Chondrocyte (in vitro differentiated cells): Measurements from ENCODE around the gene UGT2B11. TPM values are rescaled to one million over a fixed set of nuclear protein-coding genes. Genes with fewer than 3 reads are reported as not detected.
"Not testable (repeated sequence)": the region's sequence is repeated elsewhere in the genome, so short reads cannot be mapped to it uniquely, and the experiment has no call there.

ENCODE experiments used
- DNase-seq: peaks from one replicate; pipeline ENCODE4 v3.0.0; 2021; ENCODE audit warnings: mixed read lengths, low spot score
- H3K27ac Mint-ChIP-seq: one replicate; pipeline ENCODE4 v1.8.0; 2021; ENCODE audit warnings: mild to moderate bottlenecking, moderate library complexity, mixed read lengths; ENCODE audit not compliant: unreplicated experiment
- H3K27me3 Mint-ChIP-seq: 2 replicates; pipeline ENCODE4 v1.8.0; 2021; ENCODE audit warnings: low read depth, mixed read lengths
- H3K36me3 Mint-ChIP-seq: 2 replicates; pipeline ENCODE4 v1.8.0; 2021; ENCODE audit warnings: low read depth, mixed read lengths
- H3K4me1 Mint-ChIP-seq: 2 replicates; pipeline ENCODE4 v1.8.0; 2021; ENCODE audit warnings: low read depth, mild to moderate bottlenecking, mixed read lengths
- H3K4me3 Mint-ChIP-seq: one replicate; pipeline ENCODE4 v1.8.0; 2021; ENCODE audit warnings: mild to moderate bottlenecking, moderate library complexity, mixed read lengths; ENCODE audit not compliant: unreplicated experiment
- H3K9me3 Mint-ChIP-seq: 2 replicates; pipeline ENCODE4 v1.8.0; 2021; ENCODE audit warnings: low read depth, mixed read lengths
- CTCF ChIP-seq: fragments of 200-600 bp; sonication (generic); IDR thresholded peaks from 2 replicates; pipeline ENCODE4 v1.5.0; 2021; ENCODE audit warnings: antibody characterized with exemption, mild to moderate bottlenecking, moderate library complexity
- total RNA-seq: library from RNA; stranded (reverse); gene quantifications from 3 replicates; pipeline ENCODE4 v1.2.1, GENCODE V29; 2021

Gene UGT2B11
- total RNA-seq, 1 donor from 2014 or later = not detected

- TF ChIP-seq CTCF = no peak
- Mint-ChIP-seq H3K4me3 (no peak overlapping the region), H3K27ac (no peak overlapping the region), H3K9me3 (peaks cover 6% of the 10 kb centered on the region), H3K4me1 (no peaks in the 10 kb centered on the region), H3K27me3 (peaks cover 5% of the 10 kb centered on the region), H3K36me3 (peaks cover 3% of the 10 kb centered on the region)
- no peak for DNase-seq
Observed at GRCh38 chr4:69167300-69167699, 47.2 kb downstream of the UGT2B11 start.

DNA sequence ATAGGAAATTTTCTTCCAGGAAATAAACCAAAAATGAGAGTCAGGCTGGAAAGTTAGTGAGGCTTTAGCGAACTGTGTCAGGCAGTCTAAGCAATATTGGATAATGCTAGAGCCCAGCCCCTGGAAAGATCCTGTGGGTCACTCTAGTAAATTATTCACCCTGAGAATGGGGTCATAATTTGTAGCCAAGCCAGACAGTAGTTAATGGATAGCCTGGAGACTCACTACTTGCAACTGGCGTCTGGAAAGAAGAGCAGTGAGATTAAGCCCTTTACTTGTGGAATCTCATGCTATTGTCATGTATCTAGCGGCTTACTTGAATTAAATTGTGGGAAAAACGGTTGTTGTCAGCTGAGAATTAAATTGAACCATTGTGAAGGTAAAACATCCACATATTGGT, 48.2 kb downstream of the UGT2B11 start:
- DNase-seq, H3K27me3 Mint-ChIP-seq, H3K9me3 Mint-ChIP-seq, H3K27ac Mint-ChIP-seq, H3K4me3 Mint-ChIP-seq, H3K4me1 Mint-ChIP-seq, H3K36me3 Mint-ChIP-seq: not testable (repeated sequence)

DNA sequence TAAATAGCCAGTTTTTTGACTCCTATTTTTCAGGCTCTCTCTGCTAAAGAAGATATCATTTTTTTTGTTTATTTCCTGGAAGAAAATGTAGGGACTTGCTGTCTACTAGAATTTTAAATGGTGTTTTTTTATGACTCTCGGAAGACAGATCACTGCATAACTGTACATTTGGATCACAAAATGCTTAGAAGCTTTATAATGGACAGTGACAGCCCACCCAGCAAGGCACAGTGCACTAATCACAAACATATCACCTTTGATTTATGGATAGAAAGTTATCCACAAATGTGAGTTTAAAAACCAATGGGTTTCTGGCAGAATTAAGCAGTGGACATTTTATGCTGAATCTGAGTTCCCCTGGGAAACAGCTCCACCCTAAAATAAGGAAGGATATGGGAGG, 48.8 kb downstream of the UGT2B11 start:
- H3K27me3 Mint-ChIP-seq, H3K4me3 Mint-ChIP-seq, H3K27ac Mint-ChIP-seq, DNase-seq, H3K4me1 Mint-ChIP-seq, H3K9me3 Mint-ChIP-seq, H3K36me3 Mint-ChIP-seq: not testable (repeated sequence)

DNA sequence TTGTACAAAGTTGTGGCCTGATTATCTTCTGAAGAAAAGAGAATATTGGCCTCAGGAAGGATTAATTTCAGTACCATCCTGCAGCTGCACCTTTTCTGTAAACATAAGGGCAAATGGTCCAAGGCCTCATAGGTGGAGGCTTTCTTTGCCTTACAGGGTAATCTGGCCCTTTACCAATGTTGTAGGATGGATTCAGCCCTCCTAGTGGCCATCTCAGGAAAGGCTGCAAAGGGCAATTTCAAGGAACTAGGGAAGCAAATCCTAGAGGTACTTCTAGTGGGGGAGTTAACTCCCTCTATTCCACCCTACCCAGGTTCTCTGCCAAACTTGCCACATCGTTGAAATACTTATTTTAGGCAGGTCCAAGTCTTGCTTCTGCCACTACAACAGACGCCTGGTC, 57.6 kb downstream of the UGT2B11 start:
- H3K4me3 Mint-ChIP-seq = no peak overlapping the region
- no peaks in the 10 kb centered on the region for H3K9me3 Mint-ChIP-seq
- peak; percentile 45 for TF ChIP-seq CTCF
- H3K27ac Mint-ChIP-seq = no peak overlapping the region
- no peaks in the 10 kb centered on the region for H3K36me3 Mint-ChIP-seq
- DNase-seq = no peak
- H3K27me3 Mint-ChIP-seq = peaks cover 4% of the 10 kb centered on the region
- no peaks in the 10 kb centered on the region for H3K4me1 Mint-ChIP-seq

- Mint-ChIP-seq H3K9me3 (no peaks in the 10 kb centered on the region), H3K4me1 (no peaks in the 10 kb centered on the region), H3K36me3 (no peaks in the 10 kb centered on the region), H3K27me3 (peaks cover 11% of the 10 kb centered on the region), H3K4me3 (no peak overlapping the region), H3K27ac (no peak overlapping the region)
- no peak for TF ChIP-seq CTCF
- no peak for DNase-seq
Observed at GRCh38 chr4:69154021-69154420, 60.5 kb downstream of the UGT2B11 start.

Other genes starting within 250 kb of the UGT2B11 start
- 2.4 to 7.1 TPM (median 6.5 TPM) in 3 replicates for gene UGT2B7, start 118.3 kb downstream of the UGT2B11 start, total RNA-seq
- gene UGT2B28, start 65.7 kb upstream of the UGT2B11 start, total RNA-seq = not detected in 3 replicates